ENCODE results near the gene BRME1. TPM values are rescaled to one million over a fixed set of nuclear protein-coding genes. Genes with fewer than 3 reads are reported as not detected.

The BRME1 gene
- total and polyA plus RNA-seq, 2 of the 13 experiments (the other 11 are each of a cell fraction or from before 2014, with no cell fraction given): 0.74 to 1.5 TPM

GRCh38 chr19:13887018-13887436, 18.9 kb downstream of the BRME1 start (continued):
- TF ChIP-seq ZNF768 (CRISPR knock-in tag; IDR thresholded peaks at IDR 0.05) (no peak), ZNF18 (CRISPR knock-in tag; IDR thresholded peaks at IDR 0.05; ENCODE audit: insufficient replicate concordance) (no peak), KMT2B (CRISPR knock-in tag; IDR thresholded peaks at IDR 0.05) (no peak), ZNF589 (CRISPR knock-in tag; conservative IDR thresholded peaks at IDR 0.05) (no peak), RAD21 (CRISPR knock-in tag; IDR thresholded peaks at IDR 0.05) (no peak), MAFF (IDR thresholded peaks at IDR 0.05; ENCODE audit: low read depth, low read length) (no peak), ZNF777 (CRISPR knock-in tag; IDR thresholded peaks at IDR 0.05) (no peak), ZHX2 (IDR thresholded peaks at IDR 0.05; ENCODE audit: low read depth) (no peak), ZHX2 (CRISPR knock-in tag; IDR thresholded peaks at IDR 0.05; ENCODE audit: borderline replicate concordance) (no peak), MAX (IDR thresholded peaks at IDR 0.05) (0 out of 2 replicates have a peak, but pooled peaks have one; percentile 13), FOXA3 (CRISPR knock-in tag; IDR thresholded peaks at IDR 0.05) (no peak), KLF16 (CRISPR knock-in tag; IDR thresholded peaks at IDR 0.05) (no peak)
